A549 (cell line): ENCODE results near the gene RNF166. TPM values are rescaled to one million over a fixed set of nuclear protein-coding genes. Genes with fewer than 3 reads are reported as not detected.

ENCODE experiments used
- ATAC-seq, 2 experiments: fragments of 200-7000 bp in 1 of 2; fragments of >200 bp in 1 of 2; cut with Nextera tagmentation in 1 of 2; cut with Tn5 transposase in 1 of 2; 3 replicates each; pipeline versions ENCODE4 v1.8.0 to v1.9.1; 2018 to 2020; ENCODE audit warnings: mild to moderate bottlenecking in 1 of 2, moderate library complexity in 1 of 2
- CTCF ChIA-PET: fragments of 300-600 bp; sonication (Branson Sonifier 250); formaldehyde crosslinking; extraction: SDS; loops from one replicate; lab custom pipeline; 2021; ENCODE audit warnings: antibody characterized with exemption, inconsistent platforms; lab: Yijun Ruan, JAX
- POLR2A ChIA-PET: fragments of 350-600 bp; formaldehyde crosslinking; extraction: SDS; loops from one replicate; lab custom pipeline; 2021; ENCODE audit warnings: antibody characterized with exemption, inconsistent platforms; lab: Yijun Ruan, JAX
- DNase-seq, 2 experiments: peaks; one replicate each; pipeline versions ENCODE4 v3.0.0 to v3.0.0-alpha.2; 2011 to 2016; ENCODE audit warnings: low read depth in 1 of 2, low spot score in 1 of 2
- FAIRE-seq: peaks from 2 replicates; lab custom pipeline; 2011; peaks lifted over from hg19 to GRCh38; lab: Jason Lieb, UNC
- H3K27ac ChIP-seq, 2 experiments: fragments of >200 bp; sonication (Bioruptor Twin); formaldehyde crosslinking; 3 replicates each; pipeline ENCODE4 v1.5.1; 2016 to 2017
- H3K4me1 ChIP-seq: fragments of >200 bp; sonication (Bioruptor Twin); formaldehyde crosslinking; 3 replicates; pipeline ENCODE4 v1.6.1; 2016
- H3K4me2 ChIP-seq: fragments of >200 bp; sonication (Bioruptor Twin); formaldehyde crosslinking; 3 replicates; pipeline ENCODE4 v1.6.1; 2016
- H3K4me3 ChIP-seq: fragments of >200 bp; sonication (Bioruptor Twin); formaldehyde crosslinking; 3 replicates; pipeline ENCODE4 v1.5.1; 2016
- H3K9me3 ChIP-seq: fragments of >200 bp; sonication (Bioruptor Twin); formaldehyde crosslinking; 3 replicates; pipeline ENCODE4 v1.6.1; 2016
- CBX2 ChIP-seq: fragments of 200-600 bp; sonication (generic); IDR thresholded peaks from 2 replicates; pipeline ENCODE4 v1.6.1; 2016; ENCODE audit warnings: low read depth, mild to moderate bottlenecking, borderline replicate concordance
- CEBPB ChIP-seq, 2 experiments: fragments of >200 bp in 1 of 2; sonication (Bioruptor Twin) in 1 of 2; formaldehyde crosslinking in 1 of 2; IDR thresholded peaks; 2 replicates each; pipeline ENCODE4 v1.6.1; 2012 to 2016
- EP300 ChIP-seq, 2 experiments: fragments of >200 bp; sonication (Bioruptor Twin); formaldehyde crosslinking; IDR thresholded peaks; 2 replicates in 1 of 2; 3 replicates in 1 of 2; pipeline ENCODE4 v1.6.1; 2016 to 2017
- FOSL2 ChIP-seq, 2 experiments: fragments of 450-650 bp in 1 of 2; fragments of >200 bp in 1 of 2; sonication (Bioruptor Twin) in 1 of 2; formaldehyde crosslinking; IDR thresholded peaks; 2 replicates each; pipeline versions ENCODE4 v1.5.0 to v1.6.1; 2016 to 2020; ENCODE audit warnings: mild to moderate bottlenecking in 1 of 2, moderate library complexity in 1 of 2
- FOXS1 ChIP-seq: fragments of 250-450 bp; sonication (Bioruptor Pico); IDR thresholded peaks from 2 replicates; pipeline ENCODE4 v1.5.0; 2020; ENCODE audit warnings: mild to moderate bottlenecking, moderate library complexity
- HDAC2 ChIP-seq: fragments of 200-600 bp; sonication (generic); IDR thresholded peaks from 2 replicates; pipeline ENCODE4 v1.6.1; 2016
- HEYL ChIP-seq: fragments of 250-450 bp; sonication (Bioruptor Pico); IDR thresholded peaks from 2 replicates; pipeline ENCODE4 v1.8.0; 2021; ENCODE audit warnings: mild to moderate bottlenecking, moderate library complexity
- HOXB5 ChIP-seq: fragments of 250-450 bp; sonication (Bioruptor Pico); IDR thresholded peaks from 2 replicates; pipeline ENCODE4 v1.5.0; 2020; ENCODE audit warnings: mild to moderate bottlenecking, moderate library complexity
- JUN ChIP-seq, 2 experiments: fragments of >200 bp; sonication (Bioruptor Twin); formaldehyde crosslinking; IDR thresholded peaks; 2 replicates in 1 of 2; 3 replicates in 1 of 2; pipeline ENCODE4 v1.6.1; 2016 to 2017
- JUNB ChIP-seq: fragments of >200 bp; sonication (Bioruptor Twin); formaldehyde crosslinking; IDR thresholded peaks from 2 replicates; pipeline ENCODE4 v1.6.1; 2016
- MAFK ChIP-seq: fragments of 450-650 bp; IDR thresholded peaks from 2 replicates; pipeline ENCODE4 v1.6.1; 2014; ENCODE audit not compliant: partially characterized antibody
- MAZ ChIP-seq: fragments of 150-350 bp; IDR thresholded peaks from 2 replicates; pipeline ENCODE4 v1.6.1; 2014; ENCODE audit warnings: antibody characterized with exemption, low read depth, low read length, borderline replicate concordance
- NFE2L2 ChIP-seq: fragments of 150-350 bp; conservative IDR thresholded peaks from 2 replicates; pipeline ENCODE4 v1.6.1; 2014; ENCODE audit warnings: low read length
- NPAS2 ChIP-seq: fragments of 250-450 bp; sonication (Bioruptor Pico); IDR thresholded peaks from 2 replicates; pipeline ENCODE4 v1.8.0; 2022; ENCODE audit warnings: mild to moderate bottlenecking, moderate library complexity, borderline replicate concordance
- NR3C1 ChIP-seq: fragments of >200 bp; sonication (Bioruptor Twin); formaldehyde crosslinking; IDR thresholded peaks from 3 replicates; pipeline ENCODE4 v1.6.1; 2017
- PHF8 ChIP-seq: fragments of 200-600 bp; sonication (generic); IDR thresholded peaks from 2 replicates; pipeline ENCODE4 v1.6.1; 2016; ENCODE audit warnings: low read depth, mild to moderate bottlenecking, antibody characterized with exemption, moderate library complexity, borderline replicate concordance
- POLR2A ChIP-seq: IDR thresholded peaks from 2 replicates; pipeline ENCODE4 v1.6.1; 2012; ENCODE audit warnings: mild to moderate bottlenecking, low read length
- POLR2AphosphoS2 ChIP-seq: conservative IDR thresholded peaks from 2 replicates; pipeline ENCODE4 v1.6.1; 2012; ENCODE audit warnings: low read length, improper control_type of control experiment, inconsistent platforms
- RARB ChIP-seq: fragments of 250-450 bp; sonication (Bioruptor Pico); IDR thresholded peaks from 2 replicates; pipeline ENCODE4 v1.8.0; 2021; ENCODE audit warnings: mild to moderate bottlenecking, moderate library complexity
- RNF2 ChIP-seq: fragments of 200-600 bp; sonication (generic); IDR thresholded peaks from 2 replicates; pipeline ENCODE4 v1.6.1; 2016; ENCODE audit warnings: low read depth, mild to moderate bottlenecking, antibody characterized with exemption, moderate library complexity, borderline replicate concordance
- SREBF2 ChIP-seq: fragments of 450-650 bp; IDR thresholded peaks from 2 replicates; pipeline ENCODE4 v1.6.1; 2014; ENCODE audit warnings: mild to moderate bottlenecking, moderate library complexity
- TFCP2L1 ChIP-seq: fragments of 250-450 bp; sonication (Bioruptor Pico); IDR thresholded peaks from 2 replicates; pipeline ENCODE4 v1.5.0; 2021; ENCODE audit warnings: mild to moderate bottlenecking
- TP53 ChIP-seq: fragments of 250-450 bp; sonication (Bioruptor Pico); IDR thresholded peaks from 2 replicates; pipeline ENCODE4 v1.5.0; 2021; ENCODE audit warnings: mild to moderate bottlenecking, moderate library complexity
- ZNF302 ChIP-seq: fragments of 250-450 bp; sonication (Bioruptor Pico); IDR thresholded peaks from 2 replicates; pipeline ENCODE4 v1.9.0; 2021; ENCODE audit warnings: inconsistent platforms, mild to moderate bottlenecking, moderate library complexity
- WGBS: methylation state at CpG from one replicate; pipeline ENCODE4 v1.1.6; 2017; ENCODE audit errors: missing lambda C conversion rate; 5-methylcytosine and 5-hydroxymethylcytosine counted together
- polyA plus RNA-seq, 4 experiments: library from polyadenylated mRNA; depleted of rRNA in 3 of 4; stranded (reverse); fragments of >200 nt; fragmentation: RNase III in 1 of 4; extraction: RNeasy Plus Mini Kit Qiagen cat#74134 plus additional on column Dnase treatment in 1 of 4; gene quantifications; 2 replicates in 3 of 4; 3 replicates in 1 of 4; pipeline ENCODE4 v1.2.3, GENCODE V29; 2011 to 2017
- TF ChIP-seq, protein P1 (sequence below): IDR thresholded peaks from 2 replicates; pipeline ENCODE4 v1.6.1; 2012
- TF ChIP-seq, protein P2 (sequence below): fragments of 250-450 bp; sonication (Bioruptor Pico); IDR thresholded peaks from 2 replicates; pipeline ENCODE4 v1.5.0; 2021; ENCODE audit warnings: mild to moderate bottlenecking, moderate library complexity, borderline replicate concordance
- TF ChIP-seq, protein P3 (sequence below): fragments of 450-650 bp; IDR thresholded peaks from 2 replicates; pipeline ENCODE4 v1.6.1; 2014; ENCODE audit warnings: antibody characterized with exemption
- TF ChIP-seq, protein P4 (sequence below): fragments of 250-450 bp; sonication (Bioruptor Pico); IDR thresholded peaks from 2 replicates; pipeline ENCODE4 v1.5.0; 2020; ENCODE audit warnings: low read depth, mild to moderate bottlenecking, moderate library complexity
- TF ChIP-seq, protein P5 (sequence below): fragments of >200 bp; sonication (Bioruptor Twin); formaldehyde crosslinking; IDR thresholded peaks from 3 replicates; pipeline ENCODE4 v1.6.1; 2016

Gene RNF166
- polyA plus RNA-seq, 2 of the 4 experiments (the other 2 are of a cell fraction), result 9.4 to 11.6 TPM

DNA sequence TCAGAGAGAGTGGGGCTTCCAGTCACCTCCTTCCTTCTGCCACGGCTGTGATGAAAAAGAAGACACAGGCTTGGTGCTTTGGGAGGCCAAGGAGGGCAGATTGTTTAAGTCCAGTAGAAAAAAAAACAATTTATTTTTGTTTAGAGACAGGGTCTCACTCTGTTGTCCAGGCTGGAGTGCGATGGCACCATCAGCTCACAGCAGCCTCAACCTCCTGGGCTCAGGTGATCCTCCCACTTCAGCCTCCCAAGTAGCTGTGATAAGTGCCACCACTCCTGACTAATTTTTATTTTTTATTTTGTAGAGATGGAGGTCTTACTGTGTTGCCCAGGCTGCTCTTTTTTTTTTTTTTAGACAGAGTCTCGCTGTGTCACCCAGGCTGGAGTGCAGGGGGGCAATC is 40.6 kb downstream of the RNF166 start:
- FAIRE-seq (no peak), ATAC-seq (no peak), DNase-seq (no peak)
- Histone ChIP-seq H3K9me3 (no peaks in the 10 kb centered on the region), H3K4me3 (no peak overlapping the region), H3K4me2 (no peak overlapping the region), H3K27ac (no peak overlapping the region), H3K4me1 (peaks cover 9% of the 10 kb centered on the region; the same call in 1 of the 3 replicates)
- no peak for TF ChIP-seq RARB (CRISPR knock-in tag)
- no peak for TF ChIP-seq FOXS1 (CRISPR knock-in tag)
- TF ChIP-seq, protein P1, sequence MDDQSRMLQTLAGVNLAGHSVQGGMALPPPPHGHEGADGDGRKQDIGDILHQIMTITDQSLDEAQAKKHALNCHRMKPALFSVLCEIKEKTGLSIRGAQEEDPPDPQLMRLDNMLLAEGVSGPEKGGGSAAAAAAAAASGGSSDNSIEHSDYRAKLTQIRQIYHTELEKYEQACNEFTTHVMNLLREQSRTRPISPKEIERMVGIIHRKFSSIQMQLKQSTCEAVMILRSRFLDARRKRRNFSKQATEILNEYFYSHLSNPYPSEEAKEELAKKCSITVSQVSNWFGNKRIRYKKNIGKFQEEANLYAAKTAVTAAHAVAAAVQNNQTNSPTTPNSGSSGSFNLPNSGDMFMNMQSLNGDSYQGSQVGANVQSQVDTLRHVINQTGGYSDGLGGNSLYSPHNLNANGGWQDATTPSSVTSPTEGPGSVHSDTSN, result no peak
- no peak for TF ChIP-seq HDAC2
- TF ChIP-seq FOSL2 (IDR thresholded peaks at IDR 0.05), result no peak
- no peak for TF ChIP-seq FOSL2 (CRISPR knock-in tag; IDR thresholded peaks at IDR 0.05)
- TF ChIP-seq, protein P2, sequence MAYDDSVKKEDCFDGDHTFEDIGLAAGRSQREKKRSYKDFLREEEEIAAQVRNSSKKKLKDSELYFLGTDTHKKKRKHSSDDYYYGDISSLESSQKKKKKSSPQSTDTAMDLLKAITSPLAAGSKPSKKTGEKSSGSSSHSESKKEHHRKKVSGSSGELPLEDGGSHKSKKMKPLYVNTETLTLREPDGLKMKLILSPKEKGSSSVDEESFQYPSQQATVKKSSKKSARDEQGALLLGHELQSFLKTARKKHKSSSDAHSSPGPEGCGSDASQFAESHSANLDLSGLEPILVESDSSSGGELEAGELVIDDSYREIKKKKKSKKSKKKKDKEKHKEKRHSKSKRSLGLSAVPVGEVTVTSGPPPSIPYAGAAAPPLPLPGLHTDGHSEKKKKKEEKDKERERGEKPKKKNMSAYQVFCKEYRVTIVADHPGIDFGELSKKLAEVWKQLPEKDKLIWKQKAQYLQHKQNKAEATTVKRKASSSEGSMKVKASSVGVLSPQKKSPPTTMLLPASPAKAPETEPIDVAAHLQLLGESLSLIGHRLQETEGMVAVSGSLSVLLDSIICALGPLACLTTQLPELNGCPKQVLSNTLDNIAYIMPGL (CRISPR knock-in tag), result no peak
- no peak for TF ChIP-seq CBX2
- TF ChIP-seq EP300 (IDR thresholded peaks at IDR 0.05), result no peak
- TF ChIP-seq RNF2, result no peak
- no peak for TF ChIP-seq HOXB5 (CRISPR knock-in tag)
- no peak for TF ChIP-seq NPAS2
- no peak for TF ChIP-seq PHF8
- TF ChIP-seq JUN (IDR thresholded peaks at IDR 0.05), result no peak
- no peak for TF ChIP-seq MAFK
- TF ChIP-seq TP53 (CRISPR knock-in tag), result no peak
- TF ChIP-seq JUNB, result no peak
- no peak for TF ChIP-seq ZNF302 (CRISPR knock-in tag)
- POLR2A ChIA-PET, result no interaction called here
- 91% methylated on average over 3 of the region's 3 CpGs for WGBS
- CTCF ChIA-PET, result interaction anchor here (1.7 to 2.2 kb wide), 2 partner anchors 16 to 20 kb away, joined by 6 to 7 read pairs; no protein-coding TSS in a partner anchor

DNA sequence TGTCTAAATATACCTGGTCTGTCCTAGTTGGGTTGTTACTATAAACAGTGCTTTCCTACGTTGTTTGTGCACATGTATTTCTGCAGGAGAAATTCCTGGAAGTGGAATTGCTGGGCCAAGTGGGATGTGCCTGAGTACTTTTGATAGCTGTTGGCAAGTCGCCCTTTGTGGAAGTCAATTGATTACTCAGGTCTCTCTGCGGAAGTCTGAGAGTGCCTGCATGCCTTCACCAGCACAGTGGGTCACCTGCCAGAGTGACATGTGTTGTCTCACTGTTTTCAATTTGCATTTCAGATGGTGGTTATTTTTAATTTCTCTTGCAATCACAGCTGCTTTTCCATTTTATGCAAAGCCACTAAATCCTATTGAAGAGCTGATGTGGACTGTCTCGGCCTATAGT is 41.1 kb downstream of the RNF166 start:
- ATAC-seq (no peak), FAIRE-seq (no peak), DNase-seq (no peak)
- Histone ChIP-seq H3K27ac (no peak overlapping the region), H3K4me1 (peaks cover 9% of the 10 kb centered on the region; the same call in 1 of the 3 replicates), H3K9me3 (no peaks in the 10 kb centered on the region), H3K4me3 (no peak overlapping the region), H3K4me2 (no peak overlapping the region)
- TF ChIP-seq POLR2AphosphoS2, result no peak
- TF ChIP-seq TP53 (CRISPR knock-in tag), result no peak
- no peak for TF ChIP-seq MAZ
- TF ChIP-seq, protein P1, result no peak
- no peak for TF ChIP-seq CEBPB (IDR thresholded peaks at IDR 0.05)
- no peak for TF ChIP-seq MAFK
- TF ChIP-seq POLR2A, result no peak
- no peak for TF ChIP-seq HEYL (CRISPR knock-in tag)
- TF ChIP-seq, protein P3, sequence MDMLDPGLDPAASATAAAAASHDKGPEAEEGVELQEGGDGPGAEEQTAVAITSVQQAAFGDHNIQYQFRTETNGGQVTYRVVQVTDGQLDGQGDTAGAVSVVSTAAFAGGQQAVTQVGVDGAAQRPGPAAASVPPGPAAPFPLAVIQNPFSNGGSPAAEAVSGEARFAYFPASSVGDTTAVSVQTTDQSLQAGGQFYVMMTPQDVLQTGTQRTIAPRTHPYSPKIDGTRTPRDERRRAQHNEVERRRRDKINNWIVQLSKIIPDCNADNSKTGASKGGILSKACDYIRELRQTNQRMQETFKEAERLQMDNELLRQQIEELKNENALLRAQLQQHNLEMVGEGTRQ, result no peak
- no peak for TF ChIP-seq SREBF2
- TF ChIP-seq JUNB, result no peak
- TF ChIP-seq, protein P4, sequence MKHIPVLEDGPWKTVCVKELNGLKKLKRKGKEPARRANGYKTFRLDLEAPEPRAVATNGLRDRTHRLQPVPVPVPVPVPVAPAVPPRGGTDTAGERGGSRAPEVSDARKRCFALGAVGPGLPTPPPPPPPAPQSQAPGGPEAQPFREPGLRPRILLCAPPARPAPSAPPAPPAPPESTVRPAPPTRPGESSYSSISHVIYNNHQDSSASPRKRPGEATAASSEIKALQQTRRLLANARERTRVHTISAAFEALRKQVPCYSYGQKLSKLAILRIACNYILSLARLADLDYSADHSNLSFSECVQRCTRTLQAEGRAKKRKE, result no peak
- no peak for TF ChIP-seq NPAS2
- TF ChIP-seq TFCP2L1 (CRISPR knock-in tag), result no peak
- TF ChIP-seq, protein P5, sequence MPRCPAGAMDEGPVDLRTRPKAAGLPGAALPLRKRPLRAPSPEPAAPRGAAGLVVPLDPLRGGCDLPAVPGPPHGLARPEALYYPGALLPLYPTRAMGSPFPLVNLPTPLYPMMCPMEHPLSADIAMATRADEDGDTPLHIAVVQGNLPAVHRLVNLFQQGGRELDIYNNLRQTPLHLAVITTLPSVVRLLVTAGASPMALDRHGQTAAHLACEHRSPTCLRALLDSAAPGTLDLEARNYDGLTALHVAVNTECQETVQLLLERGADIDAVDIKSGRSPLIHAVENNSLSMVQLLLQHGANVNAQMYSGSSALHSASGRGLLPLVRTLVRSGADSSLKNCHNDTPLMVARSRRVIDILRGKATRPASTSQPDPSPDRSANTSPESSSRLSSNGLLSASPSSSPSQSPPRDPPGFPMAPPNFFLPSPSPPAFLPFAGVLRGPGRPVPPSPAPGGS, result no peak
- no peak for TF ChIP-seq NR3C1
- TF ChIP-seq NFE2L2, result no peak
- 84% methylated on average over 4 of the region's 4 CpGs for WGBS
- CTCF ChIA-PET, result interaction anchor here (1.3 to 2.2 kb wide), 3 partner anchors 16 to 43 kb away, joined by 3 to 7 read pairs (median 6); no protein-coding TSS in a partner anchor
- POLR2A ChIA-PET, result no interaction called here
